CD4-positive, alpha-beta T cell treated with Interleukin-1 beta for 1 hour (primary cell): ENCODE results near the gene MID1.

ENCODE experiments used
- DNase-seq, 2 donors: peaks; one replicate each; pipeline ENCODE4 v3.0.0-alpha.2; 2020 to 2022

The MID1 gene

GRCh38 chrX:10620121-10620699 lies at the start of gene MID1:
Gene MID1, minus strand, starts transcription at chrX:10620585. Its CDS starts 53,038 bp downstream, at chrX:10567547.
- DNase-seq: no peak

GRCh38 chrX:10667143-10667542 lies 46.8 kb upstream of the MID1 start:
- DNase-seq: no peak

- DNase-seq: no peak
Observed at GRCh38 chrX:10666102-10666501, 45.7 kb upstream of the MID1 start.

- DNase-seq: no peak
Observed at GRCh38 chrX:10665681-10666080, 45.3 kb upstream of the MID1 start.

- no peak for DNase-seq
Observed at GRCh38 chrX:10660171-10660570, 39.8 kb upstream of the MID1 start.

GRCh38 chrX:10656214-10656613 lies 35.8 kb upstream of the MID1 start:
- DNase-seq: no peak

- no peak for DNase-seq
Observed at GRCh38 chrX:10654960-10655359, 34.6 kb upstream of the MID1 start.

GRCh38 chrX:10653302-10653701 lies 32.9 kb upstream of the MID1 start:
- DNase-seq: no peak

- no peak for DNase-seq
Observed at GRCh38 chrX:10649265-10649664, 28.9 kb upstream of the MID1 start.

GRCh38 chrX:10648614-10649013 lies 28.2 kb upstream of the MID1 start:
- no peak for DNase-seq

- no peak for DNase-seq
Observed at GRCh38 chrX:10636851-10637250, 16.5 kb upstream of the MID1 start.

- DNase-seq: no peak
Observed at GRCh38 chrX:10636337-10636736, 16.0 kb upstream of the MID1 start.

GRCh38 chrX:10634392-10635161 lies 14.2 kb upstream of the MID1 start:
- no peak for DNase-seq

GRCh38 chrX:10633722-10634121 lies 13.3 kb upstream of the MID1 start:
- DNase-seq: no peak

GRCh38 chrX:10631416-10632145 lies 11.2 kb upstream of the MID1 start:
- DNase-seq: no peak

GRCh38 chrX:10630320-10630719 lies 9.9 kb upstream of the MID1 start:
- no peak for DNase-seq

GRCh38 chrX:10629905-10630304 lies 9.5 kb upstream of the MID1 start:
- DNase-seq: no peak

- no peak for DNase-seq
Observed at GRCh38 chrX:10628906-10629305, 8.5 kb upstream of the MID1 start.

GRCh38 chrX:10622197-10622596 lies 1.8 kb upstream of the MID1 start:
- no peak for DNase-seq

- DNase-seq: no peak
Observed at GRCh38 chrX:10619425-10620046, 849 bp downstream of the MID1 start.

- no peak for DNase-seq
Observed at GRCh38 chrX:10618961-10619360, 1.4 kb downstream of the MID1 start.

- no peak for DNase-seq
Observed at GRCh38 chrX:10617999-10618351, 2.4 kb downstream of the MID1 start.

GRCh38 chrX:10617186-10617998 lies 3.0 kb downstream of the MID1 start:
- no peak for DNase-seq
